NCI-H1092 treated with DMSO at 0.1 percent for 48 hours (cell line): ENCODE data around the gene PDCL3.
A peak's percentile ranks its signal among the peaks of the same experiment; 100 is the strongest.

Experiments
- DNase-seq: peaks from one replicate; lab custom pipeline; 2025; lab: John Stamatoyannopoulos, UW

PDCL3 gene

DNA sequence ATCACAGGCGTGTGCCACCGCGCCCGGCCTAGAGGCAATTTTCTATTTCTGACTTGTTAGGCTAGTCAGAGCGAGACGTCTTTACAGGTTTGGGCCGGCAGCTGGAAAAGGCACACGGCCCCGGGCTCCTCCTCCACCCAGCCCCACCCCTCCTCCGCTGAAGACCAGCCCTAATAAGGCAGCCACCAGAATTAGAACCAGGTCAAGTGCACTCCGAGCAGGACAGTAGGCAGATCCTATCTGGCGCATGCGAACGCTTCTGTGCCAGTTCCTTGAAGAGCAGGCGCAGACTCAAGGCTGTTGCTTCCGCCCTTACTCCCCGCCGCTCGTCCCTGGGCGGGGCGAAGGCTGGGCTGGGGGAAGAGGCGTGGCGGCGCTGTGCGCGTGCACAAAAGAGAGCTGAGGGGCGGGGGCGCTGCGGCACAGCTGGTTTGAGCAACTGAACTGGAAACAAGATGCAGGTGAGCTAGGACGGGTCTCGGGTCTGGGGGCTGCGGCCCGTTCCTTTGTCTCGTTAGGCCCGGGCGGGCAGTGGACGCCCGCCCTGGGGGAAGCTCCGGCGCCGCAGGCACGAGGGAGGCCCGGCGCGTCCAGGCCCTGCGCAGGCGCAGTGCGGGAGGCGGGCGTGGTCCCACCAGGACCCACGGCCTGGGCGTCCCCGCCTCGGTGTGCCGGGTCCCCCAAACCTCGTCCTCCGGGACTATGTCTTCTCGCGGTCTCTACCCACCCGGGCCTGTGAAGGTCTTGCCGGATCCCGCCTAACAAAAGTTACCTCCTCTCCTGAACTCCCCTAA is at the start of gene PDCL3:
Gene PDCL3, plus strand, starts transcription at position 381 of the 794 bp plus-strand sequence. Its CDS starts 75 bp downstream, at position 456.
- DNase-seq = peak; percentile 95

DNA sequence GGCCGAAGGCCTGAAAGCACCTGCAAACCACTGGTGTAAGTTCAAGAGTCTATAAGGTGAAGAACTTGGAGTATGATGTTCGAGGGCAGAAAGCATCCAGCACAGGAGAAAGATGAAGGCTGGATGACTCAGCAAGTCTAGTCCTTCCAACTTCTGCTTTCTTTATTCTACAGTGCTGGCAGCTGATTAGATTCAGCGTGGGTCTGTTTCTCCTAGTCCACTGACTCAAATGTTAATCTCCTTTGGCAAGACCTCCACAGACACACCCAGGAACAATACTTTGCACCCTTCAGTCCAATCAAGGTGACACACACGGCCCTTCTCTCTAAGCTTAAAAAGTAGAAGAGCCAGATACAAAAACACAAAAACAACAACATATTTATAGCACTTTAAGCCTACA is 49.1 kb upstream of the PDCL3 start:
- no peak for DNase-seq

DNA sequence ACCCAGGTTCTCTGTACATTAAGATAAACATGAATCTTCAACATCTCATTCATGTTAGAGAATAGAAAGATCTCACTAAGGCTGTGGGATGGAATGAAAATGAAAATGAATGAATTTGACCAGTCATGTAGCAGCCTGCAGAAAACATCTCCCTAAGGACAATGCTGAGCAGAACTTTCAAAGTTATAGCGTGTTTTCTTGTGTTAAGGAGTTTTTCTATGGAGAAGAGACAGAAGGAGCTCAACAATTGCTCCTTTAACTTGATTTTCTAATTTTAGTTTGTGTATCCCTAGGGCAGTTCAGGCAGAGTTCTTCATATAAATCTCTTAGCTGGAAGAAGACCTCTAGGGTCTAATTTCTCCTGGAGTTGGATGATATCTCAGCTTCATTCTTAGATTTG is 45.2 kb upstream of the PDCL3 start:
- no peak for DNase-seq

DNA sequence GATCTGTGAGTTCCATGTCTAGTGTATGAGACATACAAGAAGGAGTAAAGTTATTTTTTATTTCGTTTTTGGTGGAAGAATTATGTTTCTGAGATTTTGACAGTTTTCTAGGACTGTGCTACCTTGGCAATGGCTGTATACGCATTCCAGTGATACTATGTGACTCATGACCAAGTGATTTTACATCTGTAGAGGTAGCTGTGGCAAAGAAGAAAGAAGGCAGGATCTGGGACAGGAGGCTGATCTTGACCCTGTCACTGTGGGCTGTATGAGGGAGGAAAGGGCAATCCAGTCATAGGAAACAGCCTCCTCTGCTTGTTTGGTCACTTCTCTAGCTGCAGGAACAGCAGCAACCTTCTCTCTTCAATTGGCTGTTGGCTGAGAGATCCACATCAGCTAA is 44.0 kb upstream of the PDCL3 start:
- no peak for DNase-seq

DNA sequence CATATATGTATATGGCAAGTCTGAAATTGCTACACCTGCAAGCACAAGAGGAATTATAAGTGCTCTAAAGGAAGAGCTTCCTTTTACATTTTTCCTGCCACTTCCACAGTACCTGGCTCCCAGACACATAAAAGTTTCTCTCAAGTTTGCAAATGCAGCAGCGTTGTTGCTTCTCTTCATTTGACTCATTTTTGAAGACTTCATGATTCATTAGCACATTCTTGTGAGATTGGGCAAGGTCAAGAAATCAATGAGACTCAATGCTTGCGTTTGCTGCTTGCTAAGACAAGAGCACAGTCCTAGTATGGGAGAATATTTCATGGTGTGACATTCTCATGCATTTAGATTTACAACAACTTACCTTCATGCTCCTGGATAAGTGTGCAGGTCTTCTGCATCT is 42.6 kb upstream of the PDCL3 start:
- no peak for DNase-seq

DNA sequence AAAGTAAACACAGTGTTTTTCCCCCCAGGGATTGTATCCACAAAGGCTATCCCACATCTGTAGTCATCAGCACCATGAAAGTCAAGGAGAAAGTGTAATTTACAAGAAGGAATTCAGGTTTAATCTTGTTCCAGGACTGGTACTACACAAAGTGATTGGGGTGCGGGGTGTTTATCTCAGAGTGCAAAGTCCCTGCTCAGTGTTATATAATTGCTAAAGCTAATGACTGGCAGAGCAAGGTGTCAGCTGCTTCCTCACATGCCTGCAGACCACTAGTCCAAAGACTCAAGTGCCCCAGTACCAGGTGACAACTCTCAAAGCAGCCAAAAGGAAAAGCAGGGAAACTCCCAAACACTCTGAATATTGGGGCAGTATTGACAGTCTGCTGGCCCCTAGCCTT is 40.4 kb upstream of the PDCL3 start:
- DNase-seq = no peak

DNA sequence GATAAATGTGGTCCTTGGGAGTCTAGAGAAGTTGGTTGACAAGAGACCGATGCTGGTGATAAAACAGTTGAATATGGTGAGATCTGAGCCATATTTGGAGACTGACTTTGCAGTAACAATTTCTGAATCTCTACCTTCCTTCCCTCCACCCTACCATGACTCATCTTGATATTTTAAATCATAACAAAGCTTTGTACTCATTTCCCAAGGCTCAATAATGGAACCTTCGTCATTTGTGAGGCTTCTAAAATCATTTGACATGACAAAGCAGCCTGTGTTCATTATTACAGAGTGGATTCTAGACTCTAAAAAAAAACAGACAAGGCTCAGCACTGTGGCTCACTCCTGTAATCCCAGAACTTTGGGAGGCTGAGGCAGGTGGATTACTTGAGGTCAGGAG is 38.5 kb upstream of the PDCL3 start:
- DNase-seq = no peak

DNA sequence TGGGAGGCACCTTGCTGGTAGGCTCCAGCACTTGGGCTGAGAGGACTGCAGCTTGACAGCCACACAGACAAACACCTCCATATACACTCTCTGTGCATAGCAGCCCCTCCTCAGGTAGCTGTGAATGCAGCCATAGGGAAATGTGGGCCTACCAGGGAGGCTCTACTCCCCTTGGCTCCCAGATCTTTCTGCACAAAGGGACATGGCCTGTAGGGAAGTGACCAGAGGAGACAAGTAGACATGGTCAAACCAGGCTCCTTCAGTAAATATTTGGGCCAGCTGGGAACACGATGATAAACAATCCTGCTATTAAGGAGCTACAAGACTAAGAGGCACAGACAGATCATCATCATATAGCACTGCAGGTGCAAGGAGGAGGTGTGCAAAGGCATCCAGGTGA is 35.9 kb upstream of the PDCL3 start:
- no peak for DNase-seq

- DNase-seq = no peak
Measured at GRCh38 chr2:100527440-100528015, 35.3 kb upstream of the PDCL3 start.

- DNase-seq = no peak
Measured at GRCh38 chr2:100529176-100529575, 33.6 kb upstream of the PDCL3 start.

GRCh38 chr2:100529900-100530299 is 32.9 kb upstream of the PDCL3 start:
- no peak for DNase-seq

DNA sequence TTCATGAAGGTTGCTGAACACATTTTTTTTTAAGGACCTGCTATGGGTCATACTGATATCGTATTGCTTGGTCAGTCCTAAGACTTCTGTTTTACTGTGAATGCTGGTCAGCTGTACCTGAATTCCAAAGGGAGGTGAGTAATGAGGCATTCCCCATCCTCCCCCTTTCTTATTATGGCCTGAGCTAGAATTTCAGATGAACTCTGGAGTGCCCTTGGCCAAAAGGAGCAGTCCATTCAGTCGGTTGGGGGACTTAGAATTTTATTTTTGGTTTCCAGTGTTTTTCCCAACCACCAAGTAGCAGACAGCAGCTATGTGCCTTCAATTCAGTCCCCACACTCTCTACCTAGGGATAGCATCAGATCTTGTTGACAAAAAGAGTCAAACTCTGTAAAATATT is 26.9 kb upstream of the PDCL3 start:
- DNase-seq = no peak

DNA sequence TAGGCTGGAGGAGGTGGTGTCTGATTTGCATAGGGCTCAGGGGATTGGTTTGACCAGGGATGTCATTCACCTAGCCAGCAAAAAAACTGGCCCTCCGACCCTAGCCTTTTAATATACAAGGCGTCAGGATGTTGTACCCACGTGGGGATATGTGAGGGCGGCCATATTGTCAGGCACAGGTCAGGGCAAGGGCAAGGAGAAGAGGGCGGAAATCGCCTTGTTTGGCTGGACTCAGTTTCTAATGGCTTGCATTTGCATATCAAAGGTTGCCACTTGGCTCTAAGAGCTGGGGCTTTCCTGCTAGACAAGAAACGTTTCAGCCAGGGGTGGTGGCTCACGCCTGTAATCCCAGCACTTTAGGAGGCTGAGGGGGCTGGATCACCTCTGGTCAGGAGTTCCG is 24.9 kb upstream of the PDCL3 start:
- DNase-seq = no peak

- no peak for DNase-seq
Measured at GRCh38 chr2:100539221-100539620, 23.6 kb upstream of the PDCL3 start.

GRCh38 chr2:100541404-100541803 is 21.4 kb upstream of the PDCL3 start:
- no peak for DNase-seq

DNA sequence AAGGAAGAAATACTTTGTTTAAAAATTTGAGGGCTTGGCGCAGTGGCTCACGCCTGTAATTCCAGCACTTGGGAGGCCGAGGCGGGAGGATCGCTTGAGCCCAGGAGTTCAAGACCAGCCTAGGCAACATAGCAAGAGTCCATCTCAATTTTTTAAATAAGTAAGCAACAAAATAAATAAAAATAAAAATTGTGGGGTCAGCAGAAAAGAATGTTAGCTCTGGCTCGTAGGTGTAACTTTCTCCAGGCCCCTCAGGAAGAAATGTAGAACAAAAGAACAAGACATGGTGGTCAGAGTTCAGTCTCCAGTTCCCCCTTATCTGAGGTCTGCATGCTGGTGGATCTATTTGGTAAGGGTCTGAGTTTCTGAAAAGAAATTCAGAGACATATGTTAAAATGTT is 20.4 kb upstream of the PDCL3 start:
- no peak for DNase-seq

- no peak for DNase-seq
Measured at GRCh38 chr2:100544911-100545596, 17.7 kb upstream of the PDCL3 start.

- DNase-seq = no peak
Measured at GRCh38 chr2:100546469-100546868, 16.3 kb upstream of the PDCL3 start.

DNA sequence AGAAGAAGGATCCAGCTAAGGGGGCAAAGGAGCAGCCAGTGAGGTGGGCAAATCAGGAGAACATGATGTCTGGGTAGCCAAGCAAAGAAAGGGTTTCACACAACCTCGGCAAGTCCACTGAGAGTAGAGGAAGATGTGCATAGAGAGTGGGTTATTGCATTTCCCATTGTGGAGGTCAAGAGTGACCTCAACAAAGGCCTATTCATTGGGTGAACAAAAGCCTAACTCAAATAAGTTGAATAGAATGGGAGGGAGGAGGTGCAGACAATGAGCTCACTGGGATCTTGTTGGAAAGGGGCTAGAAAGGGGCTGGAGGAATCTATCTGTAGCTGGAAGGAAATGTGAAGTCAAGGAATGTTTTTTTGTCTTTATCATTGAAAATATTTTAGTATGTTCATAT is 14.0 kb upstream of the PDCL3 start:
- DNase-seq = no peak

- DNase-seq = no peak
Measured at GRCh38 chr2:100551303-100551702, 11.5 kb upstream of the PDCL3 start.

- no peak for DNase-seq
Measured at GRCh38 chr2:100554798-100555407, 7.9 kb upstream of the PDCL3 start.

- no peak for DNase-seq
Measured at GRCh38 chr2:100556746-100557145, 6.0 kb upstream of the PDCL3 start.
